HEK293T (cell line): Measurements from ENCODE around the gene ANKS4B.

Source experiments
- ARNT ChIP-seq: fragments of 450-650 bp; IDR thresholded peaks from 2 replicates; pipeline ENCODE4 v1.6.1; 2017; ENCODE audit warnings: mild to moderate bottlenecking
- BHLHE40 ChIP-seq: fragments of 450-650 bp; IDR thresholded peaks from 2 replicates; pipeline ENCODE4 v1.6.1; 2016; ENCODE audit warnings: mild to moderate bottlenecking, moderate library complexity, borderline replicate concordance
- CTBP1 ChIP-seq: fragments of 450-650 bp; IDR thresholded peaks from 2 replicates; pipeline ENCODE4 v1.6.1; 2016; ENCODE audit warnings: borderline replicate concordance
- ELF4 ChIP-seq: fragments of 450-650 bp; IDR thresholded peaks from 2 replicates; pipeline ENCODE4 v1.6.1; 2017; ENCODE audit warnings: antibody characterized with exemption
- FOXA1 ChIP-seq: fragments of 450-650 bp; IDR thresholded peaks from 2 replicates; pipeline ENCODE4 v1.6.1; 2016; ENCODE audit warnings: mild to moderate bottlenecking
- FOXK2 ChIP-seq: fragments of 450-650 bp; IDR thresholded peaks from 2 replicates; pipeline ENCODE4 v1.6.1; 2016; ENCODE audit warnings: mild to moderate bottlenecking
- FOXM1 ChIP-seq: fragments of 450-650 bp; IDR thresholded peaks from 2 replicates; pipeline ENCODE4 v1.6.1; 2017; ENCODE audit warnings: mild to moderate bottlenecking, borderline replicate concordance
- PKNOX1 ChIP-seq: fragments of 450-650 bp; IDR thresholded peaks from 2 replicates; pipeline ENCODE4 v1.6.1; 2016
- SP1 ChIP-seq: fragments of 450-650 bp; IDR thresholded peaks from 2 replicates; pipeline ENCODE4 v1.6.1; 2017
- TARDBP ChIP-seq: fragments of 450-650 bp; IDR thresholded peaks from 2 replicates; pipeline ENCODE4 v1.6.1; 2016
- ZNF384 ChIP-seq: fragments of 450-650 bp; IDR thresholded peaks from 2 replicates; pipeline ENCODE4 v1.6.1; 2016

GRCh38 chr16:21272253-21272652 is 38.8 kb downstream of the ANKS4B start:
- TF ChIP-seq SP1, result no peak
- no peak for TF ChIP-seq ELF4
- TF ChIP-seq FOXA1, result no peak
- no peak for TF ChIP-seq TARDBP
- TF ChIP-seq CTBP1, result no peak
- TF ChIP-seq ARNT, result no peak
- no peak for TF ChIP-seq FOXM1
- TF ChIP-seq PKNOX1, result no peak
- TF ChIP-seq BHLHE40, result no peak
- no peak for TF ChIP-seq ZNF384
- TF ChIP-seq FOXK2, result no peak
